ENCODE data around the gene LST1. TPM values are rescaled to one million over a fixed set of nuclear protein-coding genes. Genes with fewer than 3 reads are reported as not detected.

Gene LST1
- total RNA-seq, 1 donor from 2014 or later, result 127 TPM

- H3K27me3 ChIP-seq (ENCODE audit: low read depth), result no peaks in the 10 kb centered on the region
- peaks cover 11% of the 10 kb centered on the region for H3K4me1 ChIP-seq
- no peaks in the 10 kb centered on the region for H3K36me3 ChIP-seq
- peak; percentile 20 to 40 for ATAC-seq
- TF ChIP-seq, protein P1, sequence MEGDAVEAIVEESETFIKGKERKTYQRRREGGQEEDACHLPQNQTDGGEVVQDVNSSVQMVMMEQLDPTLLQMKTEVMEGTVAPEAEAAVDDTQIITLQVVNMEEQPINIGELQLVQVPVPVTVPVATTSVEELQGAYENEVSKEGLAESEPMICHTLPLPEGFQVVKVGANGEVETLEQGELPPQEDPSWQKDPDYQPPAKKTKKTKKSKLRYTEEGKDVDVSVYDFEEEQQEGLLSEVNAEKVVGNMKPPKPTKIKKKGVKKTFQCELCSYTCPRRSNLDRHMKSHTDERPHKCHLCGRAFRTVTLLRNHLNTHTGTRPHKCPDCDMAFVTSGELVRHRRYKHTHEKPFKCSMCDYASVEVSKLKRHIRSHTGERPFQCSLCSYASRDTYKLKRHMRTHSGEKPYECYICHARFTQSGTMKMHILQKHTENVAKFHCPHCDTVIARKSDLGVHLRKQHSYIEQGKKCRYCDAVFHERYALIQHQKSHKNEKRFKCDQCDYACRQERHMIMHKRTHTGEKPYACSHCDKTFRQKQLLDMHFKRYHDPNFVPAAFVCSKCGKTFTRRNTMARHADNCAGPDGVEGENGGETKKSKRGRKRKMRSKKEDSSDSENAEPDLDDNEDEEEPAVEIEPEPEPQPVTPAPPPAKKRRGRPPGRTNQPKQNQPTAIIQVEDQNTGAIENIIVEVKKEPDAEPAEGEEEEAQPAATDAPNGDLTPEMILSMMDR (IDR thresholded peaks at IDR 0.05), result no peak
- H3K9me3 ChIP-seq, result no peaks in the 10 kb centered on the region
- H3K4me3 ChIP-seq, result peak within 1 kb of the TSS; percentile 42
- intact Hi-C loops (cut with DNase I), result no loop called here
- no peak for DNase-seq
- H3K27ac ChIP-seq, result peak within 1 kb of the TSS; percentile 56
These were observed 28.9 kb downstream of the LST1 start, which contains the start of gene AIF1 for GRCh38 chr6:31614684-31615578. AIF1 (plus strand) TSS chr6:31615234; CDS start chr6:31615330, 96 bp downstream.

DNA sequence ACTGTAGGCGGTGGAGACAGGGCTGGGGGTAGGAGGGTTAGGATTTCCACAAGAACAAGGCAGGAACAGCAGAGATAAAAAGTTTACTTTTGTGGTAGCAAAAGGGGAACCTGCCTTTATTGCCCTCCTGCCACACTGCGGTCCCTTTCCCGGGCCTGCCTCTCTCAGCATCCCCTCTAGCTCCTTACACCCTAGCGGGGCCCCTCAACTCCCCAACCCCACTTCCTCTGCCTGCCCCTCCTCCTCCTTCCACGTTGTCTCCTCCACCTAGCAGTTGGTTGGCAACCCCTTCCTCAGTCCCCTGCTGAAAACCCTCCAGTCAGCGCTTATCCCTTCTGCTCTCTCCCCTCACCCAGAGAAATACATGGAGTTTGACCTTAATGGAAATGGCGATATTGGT, 29.7 kb downstream of the LST1 start:
- H3K4me1 ChIP-seq, result peaks cover 11% of the 10 kb centered on the region
- H3K27ac ChIP-seq, result peak overlapping the region; percentile 56
- TF ChIP-seq, protein P1 (IDR thresholded peaks at IDR 0.05), result no peak
- ATAC-seq (no peak), DNase-seq (no peak)
- H3K27me3 ChIP-seq (ENCODE audit: low read depth), result no peaks in the 10 kb centered on the region
- intact Hi-C loops (cut with DNase I), result no loop called here
- peak overlapping the region; percentile 42 for H3K4me3 ChIP-seq
- no peaks in the 10 kb centered on the region for H3K36me3 ChIP-seq
- no peaks in the 10 kb centered on the region for H3K9me3 ChIP-seq

GRCh38 chr6:31617010-31617409, 30.9 kb downstream of the LST1 start:
- Histone ChIP-seq H3K4me3 (no peak overlapping the region), H3K9me3 (no peaks in the 10 kb centered on the region), H3K27ac (no peak overlapping the region), H3K27me3 (ENCODE audit: low read depth) (no peaks in the 10 kb centered on the region), H3K36me3 (no peaks in the 10 kb centered on the region), H3K4me1 (peaks cover 18% of the 10 kb centered on the region)
- TF ChIP-seq, protein P1 (IDR thresholded peaks at IDR 0.05), result no peak
- intact Hi-C loops (cut with DNase I), result no loop called here
- ATAC-seq (no peak), DNase-seq (no peak)

DNA sequence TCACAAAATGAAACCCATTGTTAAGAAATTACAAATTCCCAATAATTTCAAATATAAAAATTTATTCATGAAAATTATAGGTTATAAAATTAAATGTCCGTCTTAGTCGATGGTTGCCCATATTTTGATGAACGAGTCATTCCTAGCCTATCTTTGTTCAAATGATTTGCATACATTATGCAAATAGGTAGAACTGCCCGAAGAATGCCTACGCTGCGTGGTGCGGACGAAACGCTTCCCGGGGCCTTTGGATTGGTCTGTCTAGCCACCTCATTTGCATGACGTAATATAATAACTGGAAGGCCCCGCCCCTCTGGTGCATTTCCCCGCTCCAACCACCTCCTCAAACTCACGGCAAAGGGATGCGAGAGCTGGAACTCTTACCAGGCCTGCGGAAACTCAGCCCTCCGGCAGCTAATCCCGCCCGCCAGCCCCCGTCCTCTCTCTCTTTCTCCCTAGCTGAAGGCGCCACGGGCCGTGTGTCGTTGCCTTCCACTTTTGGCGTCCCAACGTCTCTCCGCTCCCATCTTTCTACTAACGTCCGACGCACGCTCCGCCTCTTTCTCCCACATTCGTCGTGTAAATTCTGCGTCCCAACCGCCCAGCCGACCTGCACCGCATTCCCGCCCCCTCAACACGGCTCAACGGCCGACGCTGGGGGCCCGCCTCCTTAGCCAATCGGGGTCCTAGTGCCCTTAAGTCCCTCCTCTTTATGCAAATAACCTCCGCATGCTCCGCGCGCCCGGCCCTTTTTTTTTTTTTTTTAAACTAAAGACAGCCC, 33.9 kb downstream of the LST1 start:
- Histone ChIP-seq H3K36me3 (peaks cover 28% of the 10 kb centered on the region), H3K27ac (peak overlapping the region; percentile 97), H3K9me3 (no peaks in the 10 kb centered on the region), H3K27me3 (ENCODE audit: low read depth) (no peaks in the 10 kb centered on the region), H3K4me3 (peak overlapping the region; percentile 80), H3K4me1 (peaks cover 22% of the 10 kb centered on the region)
- intact Hi-C loops (cut with DNase I), result no loop called here
- ATAC-seq (peak; percentile 96), DNase-seq (peak; percentile 99)
- TF ChIP-seq, protein P1 (IDR thresholded peaks at IDR 0.05), result no peak

DNA sequence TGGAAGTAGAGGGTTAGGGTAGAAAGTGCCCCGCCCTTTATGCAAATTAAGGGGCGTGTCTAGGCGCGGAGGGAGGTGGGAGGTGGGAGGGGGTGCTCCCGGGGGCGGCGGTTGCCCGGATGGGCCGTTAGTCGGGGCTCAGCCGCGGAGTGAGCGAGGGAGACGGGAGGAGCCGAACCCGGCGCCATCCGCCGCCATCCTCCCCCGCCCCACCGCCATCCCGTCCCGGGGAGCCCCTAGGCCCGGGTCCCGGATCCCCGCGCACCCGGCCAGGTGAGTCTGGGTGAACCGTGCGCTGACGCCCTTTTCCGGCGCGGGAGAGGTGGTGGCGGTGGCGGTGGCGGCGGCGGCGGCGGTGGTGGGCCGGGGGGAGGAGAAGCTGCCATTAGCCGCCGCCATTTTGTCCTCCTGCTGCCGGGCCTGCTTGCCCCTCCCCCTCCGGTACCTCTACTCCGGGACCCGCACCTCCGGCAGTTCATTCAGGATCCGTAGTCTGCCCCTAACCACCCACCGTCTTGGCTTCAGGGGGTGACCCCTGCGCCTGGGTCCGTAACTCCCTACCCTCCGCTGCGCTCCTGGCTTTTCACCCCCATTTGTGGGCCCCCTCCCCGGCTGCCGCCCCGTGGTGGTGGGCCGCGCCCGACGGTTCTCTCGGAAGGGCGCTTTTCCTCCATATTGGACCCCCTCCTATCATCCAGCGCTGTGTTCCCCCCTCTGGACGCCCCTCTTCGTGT, 34.7 kb downstream of the LST1 start, which contains the start of gene PRRC2A:
Gene PRRC2A, plus strand, starts transcription at position 130 of the 734 bp plus-strand sequence. CDS start 2,075 bp downstream, outside the sequence.
- Histone ChIP-seq H3K4me3 (peak within 1 kb of the TSS; percentile 80), H3K27ac (peak within 1 kb of the TSS; percentile 97), H3K27me3 (ENCODE audit: low read depth) (no peaks in the 10 kb centered on the region), H3K9me3 (no peaks in the 10 kb centered on the region), H3K4me1 (peaks cover 22% of the 10 kb centered on the region), H3K36me3 (peaks cover 35% of the 10 kb centered on the region)
- TF ChIP-seq, protein P1 (IDR thresholded peaks at IDR 0.05), result no peak
- peak; percentile 68 to 95 for ATAC-seq
- intact Hi-C loops (cut with DNase I), result no loop called here
- DNase-seq, result no peak

Measured in lower lobe of right lung (tissue), 2 donors.